ENCODE results near the gene RIT1.

Gene RIT1

GRCh38 chr1:155909894-155910293, 1.3 kb downstream of the RIT1 start:
- Histone ChIP-seq H3K36me3 (ENCODE audit: control insufficient read depth, insufficient read depth, low read length) (no peaks in the 10 kb centered on the region), H3K27me3 (ENCODE audit: control insufficient read depth, insufficient read depth, low read length) (no peaks in the 10 kb centered on the region), H2AFZ (no peak overlapping the region), H3K9me3 (ENCODE audit: control insufficient read depth, low read length) (no peaks in the 10 kb centered on the region), H3K9ac (no peak overlapping the region), H3K4me2 (ENCODE audit: low read length) (peak overlapping the region; percentile 70), H3K4me1 (no peaks in the 10 kb centered on the region), H3K79me2 (no peaks in the 10 kb centered on the region), H3K27ac (no peak overlapping the region), H3K4me3 (ENCODE audit: low read depth, low read length) (no peak overlapping the region)
- no peak for TF ChIP-seq CTCF (IDR thresholded peaks at IDR 0.05)

- H3K79me2 ChIP-seq: no peaks in the 10 kb centered on the region
- no peak overlapping the region for H2AFZ ChIP-seq
- H3K9me3 ChIP-seq (ENCODE audit: control insufficient read depth, low read length): no peaks in the 10 kb centered on the region
- no peak overlapping the region for H3K9ac ChIP-seq
- H3K36me3 ChIP-seq (ENCODE audit: control insufficient read depth, insufficient read depth, low read length): no peaks in the 10 kb centered on the region
- no peak overlapping the region for H3K27ac ChIP-seq
- no peak overlapping the region for H3K4me3 ChIP-seq (ENCODE audit: low read depth, low read length)
- no peaks in the 10 kb centered on the region for H3K27me3 ChIP-seq (ENCODE audit: control insufficient read depth, insufficient read depth, low read length)
- H3K4me2 ChIP-seq (ENCODE audit: low read length): no peak overlapping the region
- H3K4me1 ChIP-seq: no peaks in the 10 kb centered on the region
- TF ChIP-seq CTCF (IDR thresholded peaks at IDR 0.05): no peak
Observed at GRCh38 chr1:155904261-155904660, 6.9 kb downstream of the RIT1 start.

GRCh38 chr1:155900161-155900560, 11.0 kb downstream of the RIT1 start:
- H3K36me3 ChIP-seq (ENCODE audit: control insufficient read depth, insufficient read depth, low read length): no peaks in the 10 kb centered on the region
- no peak overlapping the region for H3K4me3 ChIP-seq (ENCODE audit: low read depth, low read length)
- no peaks in the 10 kb centered on the region for H3K4me1 ChIP-seq
- H3K27me3 ChIP-seq (ENCODE audit: control insufficient read depth, insufficient read depth, low read length): no peaks in the 10 kb centered on the region
- no peak overlapping the region for H3K27ac ChIP-seq
- H3K9me3 ChIP-seq (ENCODE audit: control insufficient read depth, low read length): no peaks in the 10 kb centered on the region
- no peak for TF ChIP-seq CTCF (IDR thresholded peaks at IDR 0.05)
- no peak overlapping the region for H2AFZ ChIP-seq
- no peak overlapping the region for H3K4me2 ChIP-seq (ENCODE audit: low read length)
- H3K9ac ChIP-seq: no peak overlapping the region
- H3K79me2 ChIP-seq: no peaks in the 10 kb centered on the region

GRCh38 chr1:155899683-155900082, 11.5 kb downstream of the RIT1 start:
- H3K4me2 ChIP-seq (ENCODE audit: low read length): no peak overlapping the region

More at GRCh38 chr1:155899683-155900082, 11.5 kb downstream of the RIT1 start:
- Histone ChIP-seq H3K27me3 (ENCODE audit: control insufficient read depth, insufficient read depth, low read length) (no peaks in the 10 kb centered on the region), H3K4me1 (no peaks in the 10 kb centered on the region), H3K36me3 (ENCODE audit: control insufficient read depth, insufficient read depth, low read length) (no peaks in the 10 kb centered on the region), H3K9me3 (ENCODE audit: control insufficient read depth, low read length) (no peaks in the 10 kb centered on the region), H3K4me3 (ENCODE audit: low read depth, low read length) (no peak overlapping the region), H3K79me2 (no peaks in the 10 kb centered on the region), H3K27ac (no peak overlapping the region), H3K9ac (no peak overlapping the region), H2AFZ (no peak overlapping the region)
- TF ChIP-seq CTCF (IDR thresholded peaks at IDR 0.05): no peak
